Retinal pigment epithelial cell (primary cell): ENCODE data around the gene MGMT.

Experiments used
- DNase-seq: peaks from one replicate; pipeline ENCODE4 v3.0.0-alpha.2; 2010; ENCODE audit warnings: low read depth
- H3K4me3 ChIP-seq: 2 replicates; pipeline ENCODE4 v1.5.1; 2011; ENCODE audit warnings: mild to moderate bottlenecking, low read length, control low read depth, moderate library complexity
- TF ChIP-seq, protein P1 (sequence below): conservative IDR thresholded peaks from 2 replicates; pipeline ENCODE4 v1.5.1; 2011; ENCODE audit warnings: low read depth, low read length, control low read depth, inconsistent platforms

Gene MGMT

DNA sequence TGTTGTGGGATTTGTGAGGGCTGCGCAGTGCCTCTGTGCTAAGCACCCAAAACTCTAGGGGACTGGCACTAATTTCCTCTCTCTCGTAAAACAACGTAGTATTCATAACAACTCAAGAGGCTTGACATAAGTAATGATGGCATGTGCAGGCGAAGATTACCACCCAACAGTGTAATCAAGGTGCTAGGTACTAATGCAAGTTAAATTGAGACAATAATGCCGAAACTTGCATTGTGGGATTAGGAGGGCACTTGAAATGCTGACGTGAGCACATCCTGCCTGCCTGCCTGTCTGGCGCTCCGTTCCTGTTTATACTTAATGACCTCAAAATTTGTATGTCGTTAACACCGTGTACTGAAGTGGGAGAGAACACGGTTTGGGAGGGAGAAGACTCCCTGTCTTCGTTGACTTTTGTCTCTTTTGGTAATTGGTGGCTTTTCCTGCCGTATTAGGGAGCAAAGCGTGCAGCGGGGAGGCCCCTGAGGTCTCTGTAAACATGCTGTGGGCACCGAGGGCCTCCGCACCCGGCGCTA lies 139.0 kb downstream of the MGMT start:
- TF ChIP-seq, protein P1, sequence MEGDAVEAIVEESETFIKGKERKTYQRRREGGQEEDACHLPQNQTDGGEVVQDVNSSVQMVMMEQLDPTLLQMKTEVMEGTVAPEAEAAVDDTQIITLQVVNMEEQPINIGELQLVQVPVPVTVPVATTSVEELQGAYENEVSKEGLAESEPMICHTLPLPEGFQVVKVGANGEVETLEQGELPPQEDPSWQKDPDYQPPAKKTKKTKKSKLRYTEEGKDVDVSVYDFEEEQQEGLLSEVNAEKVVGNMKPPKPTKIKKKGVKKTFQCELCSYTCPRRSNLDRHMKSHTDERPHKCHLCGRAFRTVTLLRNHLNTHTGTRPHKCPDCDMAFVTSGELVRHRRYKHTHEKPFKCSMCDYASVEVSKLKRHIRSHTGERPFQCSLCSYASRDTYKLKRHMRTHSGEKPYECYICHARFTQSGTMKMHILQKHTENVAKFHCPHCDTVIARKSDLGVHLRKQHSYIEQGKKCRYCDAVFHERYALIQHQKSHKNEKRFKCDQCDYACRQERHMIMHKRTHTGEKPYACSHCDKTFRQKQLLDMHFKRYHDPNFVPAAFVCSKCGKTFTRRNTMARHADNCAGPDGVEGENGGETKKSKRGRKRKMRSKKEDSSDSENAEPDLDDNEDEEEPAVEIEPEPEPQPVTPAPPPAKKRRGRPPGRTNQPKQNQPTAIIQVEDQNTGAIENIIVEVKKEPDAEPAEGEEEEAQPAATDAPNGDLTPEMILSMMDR, result no peak
- DNase-seq, result peak; percentile 7
- no peak overlapping the region for H3K4me3 ChIP-seq

DNA sequence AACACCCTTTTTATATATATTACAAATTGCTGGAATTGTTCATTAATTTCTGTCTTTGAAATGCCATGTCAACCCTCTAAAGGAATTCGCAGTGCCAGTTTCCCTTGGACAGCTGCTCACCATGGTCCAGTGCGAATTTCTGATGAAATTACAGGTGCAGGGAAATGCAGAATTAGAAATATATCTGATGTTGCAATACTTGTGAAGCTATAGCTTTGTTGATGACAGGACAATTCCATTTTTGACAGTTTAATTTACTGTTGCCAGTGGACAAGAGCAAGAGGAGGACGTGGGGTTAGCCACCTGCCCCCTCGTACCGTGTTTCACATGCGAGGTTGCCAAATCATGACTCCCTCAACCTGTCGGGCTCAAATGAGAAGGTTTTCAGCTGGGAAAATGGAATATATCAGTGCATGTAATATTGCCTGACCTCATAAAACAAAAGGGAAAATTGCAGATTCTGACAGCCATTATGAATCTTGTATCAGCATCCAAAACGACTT lies 140.6 kb downstream of the MGMT start:
- no peak for DNase-seq
- no peak overlapping the region for H3K4me3 ChIP-seq
- TF ChIP-seq, protein P1, result no peak

DNA sequence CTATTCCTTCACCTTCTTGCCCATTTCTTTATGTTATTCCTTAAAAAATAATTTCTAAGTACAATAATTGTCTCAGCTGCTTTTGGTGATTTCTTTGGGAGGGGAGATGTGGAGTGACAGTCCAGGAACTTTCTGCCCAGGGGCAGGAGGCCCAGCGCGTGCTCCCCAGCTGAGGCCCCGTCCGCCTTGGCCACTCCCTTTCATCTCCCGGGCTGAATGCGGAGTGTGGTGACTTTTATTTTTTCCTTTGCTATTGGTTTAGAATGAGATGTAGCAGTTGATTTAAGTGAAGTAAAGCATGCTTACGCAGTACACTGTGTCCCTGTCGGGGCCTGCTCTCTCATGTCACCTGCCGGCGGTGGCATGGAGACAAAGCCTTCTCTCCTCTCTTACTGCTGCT lies 141.6 kb downstream of the MGMT start:
- TF ChIP-seq, protein P1, result no peak
- DNase-seq, result no peak
- H3K4me3 ChIP-seq, result no peak overlapping the region

DNA sequence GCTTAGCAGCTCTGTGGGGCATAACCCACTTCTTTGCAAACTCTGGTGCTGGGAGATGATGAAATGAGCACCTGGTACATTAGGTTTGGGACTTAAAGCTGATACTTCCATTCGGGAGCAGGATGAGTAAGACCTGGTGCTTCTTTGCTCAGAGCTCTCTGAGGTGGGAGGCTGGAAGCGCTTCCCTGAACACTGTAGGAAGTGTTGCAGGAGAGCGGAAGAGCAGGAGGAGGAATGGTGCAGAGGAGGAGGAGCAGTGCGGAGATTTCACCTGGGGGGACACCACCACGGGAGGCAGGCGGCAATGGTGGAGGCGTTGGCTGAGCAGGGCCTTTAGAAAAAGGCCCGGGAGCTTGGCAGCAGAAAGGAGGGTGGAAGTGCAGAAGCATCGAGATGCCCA lies 142.5 kb downstream of the MGMT start:
- TF ChIP-seq, protein P1, result no peak
- H3K4me3 ChIP-seq, result no peak overlapping the region
- no peak for DNase-seq

DNA sequence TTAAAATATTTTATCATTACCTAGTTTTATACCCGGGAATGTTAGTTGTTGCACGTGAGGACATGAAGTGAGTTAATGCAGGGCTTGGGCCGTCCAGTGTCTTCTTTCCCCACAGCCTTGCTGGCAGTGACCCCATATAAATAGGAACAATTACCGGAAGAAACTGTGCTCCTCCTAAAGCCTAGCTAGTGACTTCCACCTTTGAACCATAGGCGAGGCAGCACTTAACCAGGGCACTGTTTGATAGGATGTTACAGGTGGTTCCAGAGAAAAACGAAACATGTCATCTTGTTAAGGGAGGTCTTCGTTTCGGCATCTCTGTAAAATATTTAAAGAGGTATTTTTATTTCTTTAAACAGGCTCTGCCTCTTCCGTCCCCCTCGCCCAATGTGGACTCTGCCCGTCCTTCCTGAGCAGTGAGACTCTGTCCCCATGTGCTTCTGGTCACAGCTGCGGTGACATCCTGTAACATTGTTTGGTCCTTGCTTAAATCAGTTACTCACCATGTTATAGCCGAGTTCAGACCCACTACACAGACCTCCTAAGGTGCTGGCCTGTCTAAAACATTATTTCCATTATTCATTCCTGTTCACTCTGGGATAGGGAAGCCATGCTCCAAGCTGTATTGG lies 145.6 kb downstream of the MGMT start:
- TF ChIP-seq, protein P1, result no peak
- no peak for DNase-seq
- H3K4me3 ChIP-seq, result no peak overlapping the region

DNA sequence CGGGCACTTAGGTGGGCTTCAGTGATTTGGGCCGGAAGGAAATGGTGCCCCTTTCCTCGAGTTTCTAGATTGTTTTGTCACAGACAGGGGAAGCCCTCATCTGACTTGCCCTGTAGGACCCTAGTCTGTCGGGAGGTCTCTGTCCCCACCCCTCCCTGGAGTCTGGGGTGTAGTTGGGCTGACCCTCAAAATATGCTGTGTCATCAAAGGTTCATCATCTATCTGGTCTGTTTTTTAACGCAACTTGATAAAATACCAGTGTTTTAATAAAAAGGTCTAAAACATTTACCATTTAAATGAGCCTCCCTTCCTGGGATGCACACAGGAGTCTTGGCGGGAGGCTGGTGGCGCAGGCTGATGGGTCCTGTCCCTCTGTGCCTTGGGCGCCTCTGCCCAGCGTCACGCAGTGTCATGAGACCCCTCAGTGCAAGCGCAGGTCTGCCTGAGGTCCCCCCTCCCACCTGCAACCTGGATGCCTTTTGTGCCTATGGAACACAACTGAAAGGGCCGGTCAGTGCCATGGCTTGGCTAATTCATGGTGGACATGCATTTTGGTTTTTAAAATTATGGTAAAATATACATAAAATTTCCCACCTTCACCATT lies 146.4 kb downstream of the MGMT start:
- TF ChIP-seq, protein P1, result no peak
- no peak overlapping the region for H3K4me3 ChIP-seq
- DNase-seq, result no peak

DNA sequence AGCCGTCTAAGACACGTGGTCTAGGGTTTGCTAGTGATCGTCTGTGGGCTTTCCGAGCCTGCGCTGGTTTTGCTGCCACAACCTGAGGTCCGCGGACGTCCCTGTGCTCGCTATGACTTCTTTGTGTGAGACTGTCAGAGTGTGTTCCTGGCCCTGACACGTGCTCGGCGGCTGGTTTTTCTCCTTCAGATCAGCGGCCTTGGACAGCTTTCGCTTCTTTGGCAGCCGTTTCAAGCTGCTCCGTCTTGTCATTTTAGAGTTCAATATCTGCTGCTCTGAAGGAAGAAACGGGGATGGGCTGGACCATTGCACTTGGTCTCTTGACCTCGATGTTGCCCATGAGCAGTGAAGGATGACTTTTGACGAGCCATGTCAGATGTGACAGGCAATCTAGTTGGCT lies 147.3 kb downstream of the MGMT start:
- no peak overlapping the region for H3K4me3 ChIP-seq
- DNase-seq, result no peak
- TF ChIP-seq, protein P1, result no peak
